Measurements from ENCODE around the gene HTRA3. TPM values are rescaled to one million over a fixed set of nuclear protein-coding genes. Genes with fewer than 3 reads are reported as not detected.

Gene HTRA3
- polyA plus RNA-seq, 1 donor from 2014 or later: not detected

GRCh38 chr4:8345053-8345945, 75.7 kb downstream of the HTRA3 start:
- H3K4me3 ChIP-seq (ENCODE audit: low read length): no peak overlapping the region
- H3K27ac ChIP-seq (ENCODE audit: low read length): no peak overlapping the region
- no peaks in the 10 kb centered on the region for H3K36me3 ChIP-seq (ENCODE audit: insufficient read depth, low read length)
- no peaks in the 10 kb centered on the region for H3K79me2 ChIP-seq (replicated peaks; ENCODE audit: insufficient read depth, low read length)
- H3K4me2 ChIP-seq (ENCODE audit: low read length): no peak overlapping the region
- no peak overlapping the region for H3K9ac ChIP-seq (ENCODE audit: low read length)
- H3K27me3 ChIP-seq (ENCODE audit: insufficient read depth, low read depth, low read length): no peaks in the 10 kb centered on the region
- H2AFZ ChIP-seq (ENCODE audit: low read depth, low read length): no peak overlapping the region
- TF ChIP-seq TAF1 (IDR thresholded peaks at IDR 0.05; ENCODE audit: low read depth): no peak
- no peak for TF ChIP-seq POLR2AphosphoS5 (IDR thresholded peaks at IDR 0.05)
- TF ChIP-seq, protein P1, sequence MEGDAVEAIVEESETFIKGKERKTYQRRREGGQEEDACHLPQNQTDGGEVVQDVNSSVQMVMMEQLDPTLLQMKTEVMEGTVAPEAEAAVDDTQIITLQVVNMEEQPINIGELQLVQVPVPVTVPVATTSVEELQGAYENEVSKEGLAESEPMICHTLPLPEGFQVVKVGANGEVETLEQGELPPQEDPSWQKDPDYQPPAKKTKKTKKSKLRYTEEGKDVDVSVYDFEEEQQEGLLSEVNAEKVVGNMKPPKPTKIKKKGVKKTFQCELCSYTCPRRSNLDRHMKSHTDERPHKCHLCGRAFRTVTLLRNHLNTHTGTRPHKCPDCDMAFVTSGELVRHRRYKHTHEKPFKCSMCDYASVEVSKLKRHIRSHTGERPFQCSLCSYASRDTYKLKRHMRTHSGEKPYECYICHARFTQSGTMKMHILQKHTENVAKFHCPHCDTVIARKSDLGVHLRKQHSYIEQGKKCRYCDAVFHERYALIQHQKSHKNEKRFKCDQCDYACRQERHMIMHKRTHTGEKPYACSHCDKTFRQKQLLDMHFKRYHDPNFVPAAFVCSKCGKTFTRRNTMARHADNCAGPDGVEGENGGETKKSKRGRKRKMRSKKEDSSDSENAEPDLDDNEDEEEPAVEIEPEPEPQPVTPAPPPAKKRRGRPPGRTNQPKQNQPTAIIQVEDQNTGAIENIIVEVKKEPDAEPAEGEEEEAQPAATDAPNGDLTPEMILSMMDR (IDR thresholded peaks at IDR 0.05; ENCODE audit: poor library complexity, severe bottlenecking): no peak
- TF ChIP-seq EZH2 (IDR thresholded peaks at IDR 0.05; ENCODE audit: borderline replicate concordance, insufficient read depth, low read length, poor library complexity, severe bottlenecking): no peak
- no peak for TF ChIP-seq RAD21 (conservative IDR thresholded peaks at IDR 0.05)
- no peak for TF ChIP-seq EP300 (conservative IDR thresholded peaks at IDR 0.05; ENCODE audit: poor library complexity, severe bottlenecking)
- no peak for TF ChIP-seq SMC3 (conservative IDR thresholded peaks at IDR 0.05; ENCODE audit: poor library complexity)
- TF ChIP-seq MXI1 (conservative IDR thresholded peaks at IDR 0.05; ENCODE audit: poor library complexity, severe bottlenecking): no peak
- no peaks in the 10 kb centered on the region for H3K9me2 ChIP-seq (ENCODE audit: insufficient read depth, low read length)
- H3K9me3 ChIP-seq (ENCODE audit: low read length): no peaks in the 10 kb centered on the region
- no peaks in the 10 kb centered on the region for H4K20me1 ChIP-seq (ENCODE audit: insufficient read depth)
- H3F3A ChIP-seq (ENCODE audit: insufficient read depth, low read length, poor library complexity, severe bottlenecking): no peaks in the 10 kb centered on the region

GRCh38 chr4:8345946-8346814, 76.6 kb downstream of the HTRA3 start:
- TF ChIP-seq MXI1 (conservative IDR thresholded peaks at IDR 0.05; ENCODE audit: poor library complexity, severe bottlenecking) (no peak), EP300 (conservative IDR thresholded peaks at IDR 0.05; ENCODE audit: poor library complexity, severe bottlenecking) (no peak), TAF1 (IDR thresholded peaks at IDR 0.05; ENCODE audit: low read depth) (no peak)
- Histone ChIP-seq H2AFZ (ENCODE audit: low read depth, low read length) (no peak overlapping the region), H4K20me1 (ENCODE audit: insufficient read depth) (no peaks in the 10 kb centered on the region), H3K36me3 (ENCODE audit: insufficient read depth, low read length) (no peaks in the 10 kb centered on the region), H3K27me3 (ENCODE audit: insufficient read depth, low read depth, low read length) (no peaks in the 10 kb centered on the region), H3F3A (ENCODE audit: insufficient read depth, low read length, poor library complexity, severe bottlenecking) (no peaks in the 10 kb centered on the region), H3K4me2 (ENCODE audit: low read length) (no peak overlapping the region), H3K4me3 (ENCODE audit: low read length) (no peak overlapping the region), H3K27ac (ENCODE audit: low read length) (no peak overlapping the region), H3K9ac (ENCODE audit: low read length) (no peak overlapping the region), H3K9me3 (ENCODE audit: low read length) (no peaks in the 10 kb centered on the region), H3K9me2 (ENCODE audit: insufficient read depth, low read length) (no peaks in the 10 kb centered on the region), H3K79me2 (replicated peaks; ENCODE audit: insufficient read depth, low read length) (no peaks in the 10 kb centered on the region)

Data from neural cell (in vitro differentiated cells).